GM18909 (cell line): ENCODE measurements around the gene SLC6A13.
"Not testable (repeated sequence)": the region's sequence is repeated elsewhere in the genome, so short reads cannot be mapped to it uniquely, and the experiment has no call there.

Experiments used
- ATAC-seq: cut with Tn5 transposase; IDR thresholded peaks from one replicate; pipeline ENCODE4 v1.9.1; 2021; ENCODE audit warnings: mild to moderate bottlenecking; ENCODE audit not compliant: unreplicated experiment, poor library complexity

Gene SLC6A13

DNA sequence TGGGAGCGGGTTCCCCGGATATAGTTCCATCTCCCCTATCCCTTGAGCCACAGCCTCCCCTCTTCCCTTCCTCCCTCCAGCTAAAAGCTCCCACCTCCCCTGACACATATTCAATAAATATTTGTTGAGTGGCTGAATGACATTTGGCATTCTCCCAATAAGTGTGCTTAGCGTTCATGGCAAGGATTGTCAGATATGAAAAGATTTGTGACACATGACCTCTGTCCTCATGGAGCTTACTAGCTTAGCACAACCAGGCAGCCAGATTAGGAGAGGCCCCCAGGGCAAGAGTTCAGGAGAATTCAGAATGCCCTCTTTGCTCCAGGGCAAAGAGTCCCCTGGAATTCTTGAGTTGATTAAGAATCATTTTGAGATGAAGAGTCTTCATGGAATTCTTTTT is 26.2 kb downstream of the SLC6A13 start:
- ATAC-seq = no peak

DNA sequence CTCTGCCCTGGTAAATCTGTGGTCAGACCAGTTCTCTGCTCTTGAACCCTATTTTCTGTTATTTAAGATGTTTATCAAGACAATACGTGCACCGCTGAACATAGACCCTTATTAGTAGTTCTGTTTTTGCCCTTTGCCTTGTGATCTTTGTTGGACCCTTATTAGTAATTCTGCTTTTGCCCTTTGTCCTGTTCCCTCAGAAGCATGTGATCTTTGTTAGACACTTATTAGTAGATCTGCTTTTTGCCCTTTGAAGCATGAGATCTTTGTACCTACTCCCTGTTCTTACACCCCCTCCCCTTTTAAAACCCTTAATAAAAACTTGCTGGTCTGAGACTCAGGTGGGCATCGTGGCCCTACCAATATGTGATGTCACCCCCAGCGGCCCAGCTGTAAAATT is 26.7 kb downstream of the SLC6A13 start:
- not testable (repeated sequence) for ATAC-seq

DNA sequence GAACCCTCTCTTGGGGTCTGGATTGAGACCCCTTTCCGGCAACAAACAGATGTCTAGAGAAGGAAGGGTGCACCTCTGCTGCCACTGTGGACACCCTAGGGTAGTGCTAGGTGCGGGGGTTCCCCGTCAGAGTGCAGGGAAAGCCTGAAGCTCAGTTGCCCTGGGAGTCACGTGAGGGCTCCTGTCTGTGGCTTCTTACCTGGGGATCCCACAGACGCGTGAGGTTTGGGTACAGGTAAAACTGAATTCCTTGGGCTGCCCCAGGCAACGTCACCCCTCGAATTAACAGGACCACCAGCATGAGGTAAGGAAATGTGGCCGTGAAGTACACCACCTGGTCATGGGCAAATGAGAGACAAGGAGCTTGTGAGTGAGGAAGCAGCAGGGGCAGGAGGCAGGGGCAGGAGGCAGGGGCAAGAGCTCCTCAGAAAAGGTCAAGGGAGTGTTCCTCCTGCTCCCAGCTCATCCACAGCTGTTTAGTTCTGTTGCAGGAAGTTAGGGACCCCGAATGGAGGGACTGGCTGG is 27.7 kb downstream of the SLC6A13 start:
- ATAC-seq = no peak

DNA sequence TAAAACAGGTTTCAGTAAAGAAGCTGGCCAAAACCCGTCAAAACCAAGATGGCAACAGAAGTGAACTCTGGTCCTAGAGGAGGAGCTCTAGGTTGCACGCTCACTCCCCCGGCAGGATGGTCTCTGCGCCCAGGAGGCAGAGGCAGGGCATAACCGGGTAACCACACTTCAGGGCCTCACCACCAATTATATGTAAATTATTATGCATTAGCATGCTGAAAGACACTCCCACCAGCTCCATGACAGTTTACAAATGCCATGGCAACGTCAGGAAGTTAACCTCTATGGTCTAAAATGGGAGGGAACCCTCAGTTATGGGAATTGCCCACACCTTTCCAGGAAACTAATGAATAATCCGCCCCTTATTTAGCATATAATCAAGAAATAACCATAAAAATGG is 28.6 kb downstream of the SLC6A13 start:
- ATAC-seq = no peak

DNA sequence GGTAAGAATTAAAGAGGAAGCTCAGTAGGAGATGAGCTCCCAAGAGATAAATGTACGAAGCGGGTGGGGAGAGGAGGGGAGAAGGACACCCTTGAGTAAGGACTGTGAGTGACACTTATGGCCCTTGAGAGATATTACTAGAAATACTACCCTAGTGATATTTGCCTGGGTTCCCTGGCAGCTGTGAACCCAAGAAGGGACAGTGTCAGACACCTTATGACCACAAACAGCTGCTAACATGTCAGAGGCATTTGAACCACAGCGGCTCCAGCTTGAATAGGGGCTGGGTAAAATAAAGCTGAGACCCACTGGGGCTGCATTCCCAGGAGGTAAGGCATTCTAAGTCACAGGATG is 29.0 kb downstream of the SLC6A13 start:
- no peak for ATAC-seq

DNA sequence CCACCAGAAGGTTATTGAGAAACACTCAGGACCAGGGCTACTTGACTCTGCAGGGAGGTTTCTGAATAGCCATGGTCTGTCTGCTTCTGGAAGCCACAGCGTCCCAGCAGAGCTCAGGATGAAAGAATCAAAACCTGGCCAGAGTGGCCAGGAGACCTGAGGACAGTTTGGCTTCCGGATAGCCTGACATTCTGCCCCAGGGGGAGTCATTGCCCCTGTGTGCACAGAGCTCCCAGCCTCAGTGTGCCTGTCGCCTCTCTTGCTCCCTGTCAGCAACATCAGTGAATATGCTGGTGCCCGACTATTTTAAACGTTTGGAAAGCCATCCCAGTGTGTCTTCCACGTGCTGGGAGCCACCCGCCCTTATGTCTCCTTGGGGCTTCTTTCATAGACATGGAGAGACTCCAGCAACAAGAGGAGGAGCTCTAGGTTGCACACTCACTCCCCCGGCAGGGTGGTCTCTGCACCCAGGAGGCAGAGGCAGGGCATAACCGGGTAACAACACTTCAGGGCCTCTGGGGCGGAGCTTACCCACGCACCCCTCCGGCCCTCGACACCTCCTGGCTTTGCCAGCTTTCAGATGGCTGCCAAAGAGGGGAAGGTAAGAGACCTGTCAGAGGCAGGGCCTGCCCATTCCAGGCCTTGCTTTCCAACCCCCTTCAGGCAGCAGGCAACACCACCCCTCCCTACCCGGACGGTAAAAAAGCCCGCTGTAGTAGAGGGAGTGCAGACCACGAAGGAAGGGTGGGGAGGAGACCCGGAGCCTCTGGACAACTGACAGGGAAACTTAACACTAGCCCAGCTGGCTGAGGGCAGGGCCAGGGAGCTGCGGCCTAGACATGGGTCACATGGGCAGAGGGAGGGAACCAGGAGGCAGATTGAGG is 29.7 kb downstream of the SLC6A13 start:
- ATAC-seq = no peak

DNA sequence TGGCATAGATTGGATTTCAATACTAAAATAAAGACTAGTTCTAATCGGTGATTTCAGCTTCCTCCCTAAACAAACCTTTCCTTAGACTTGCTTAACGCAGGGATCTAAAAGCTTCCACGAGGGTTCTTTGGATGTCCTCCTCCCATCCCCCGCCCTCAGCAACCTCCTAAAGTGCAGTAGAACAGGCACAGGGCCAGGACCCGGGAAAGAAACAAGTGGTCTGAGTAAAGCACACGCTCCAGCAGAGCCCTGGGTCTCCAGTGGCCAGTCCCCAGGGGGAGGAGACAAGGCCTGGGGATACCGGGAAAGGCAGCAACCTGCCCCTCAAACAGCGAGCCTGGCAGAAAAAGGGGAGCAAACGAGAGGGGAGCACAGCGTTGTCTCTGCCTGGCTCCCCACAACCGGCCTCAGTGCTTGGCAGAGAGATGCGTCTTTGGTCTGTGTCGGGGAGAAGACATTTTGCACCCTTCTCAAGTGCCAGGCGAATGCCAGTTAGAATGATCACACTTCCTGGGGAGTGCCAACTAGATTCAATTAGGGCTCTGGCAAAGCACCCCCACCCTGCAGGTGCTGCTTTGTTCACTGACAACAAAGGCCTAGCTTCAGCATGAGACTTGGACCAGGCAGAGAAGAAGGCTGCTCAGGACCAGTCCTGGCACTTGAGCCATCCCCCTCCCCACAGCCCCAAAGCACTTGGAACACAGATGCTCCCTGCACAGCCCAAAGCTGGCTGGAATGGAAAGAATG is 31.5 kb downstream of the SLC6A13 start:
- no peak for ATAC-seq

DNA sequence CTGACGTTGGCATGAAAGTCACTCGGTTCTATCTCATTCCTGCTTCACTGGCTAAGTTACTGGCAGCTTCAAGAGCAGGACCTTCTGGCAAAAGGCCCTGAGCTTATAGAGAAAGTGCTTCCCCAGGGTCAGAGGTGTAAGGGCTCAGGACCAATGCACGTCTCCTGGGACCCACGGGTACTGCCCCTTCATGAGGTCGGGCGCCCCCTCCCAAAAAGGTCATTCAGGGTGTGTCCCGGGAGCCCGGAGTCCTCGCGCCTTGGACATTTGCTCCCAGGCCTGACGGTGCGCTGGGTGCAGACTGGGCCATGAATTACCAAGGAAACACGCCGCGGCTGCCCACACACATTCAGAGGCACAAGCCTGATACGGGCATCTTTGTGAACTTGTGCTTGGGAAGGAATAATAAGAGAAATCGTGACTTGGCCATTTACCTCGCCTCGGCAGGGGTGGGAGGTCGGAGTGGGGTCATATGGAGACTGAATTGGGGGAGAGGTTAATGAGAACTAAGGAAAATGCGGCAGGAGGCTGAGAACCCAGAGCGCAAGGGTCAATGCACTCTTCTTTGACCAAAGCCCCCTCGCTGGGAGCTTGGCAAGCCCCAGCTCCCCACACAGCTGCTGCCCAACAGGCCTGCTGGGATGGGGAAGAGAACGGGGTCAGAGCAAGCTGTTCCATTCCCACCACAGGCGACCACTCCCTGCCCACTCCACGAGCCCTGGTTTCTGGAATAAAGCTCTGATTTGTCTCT is 33.0 kb downstream of the SLC6A13 start:
- no peak for ATAC-seq

DNA sequence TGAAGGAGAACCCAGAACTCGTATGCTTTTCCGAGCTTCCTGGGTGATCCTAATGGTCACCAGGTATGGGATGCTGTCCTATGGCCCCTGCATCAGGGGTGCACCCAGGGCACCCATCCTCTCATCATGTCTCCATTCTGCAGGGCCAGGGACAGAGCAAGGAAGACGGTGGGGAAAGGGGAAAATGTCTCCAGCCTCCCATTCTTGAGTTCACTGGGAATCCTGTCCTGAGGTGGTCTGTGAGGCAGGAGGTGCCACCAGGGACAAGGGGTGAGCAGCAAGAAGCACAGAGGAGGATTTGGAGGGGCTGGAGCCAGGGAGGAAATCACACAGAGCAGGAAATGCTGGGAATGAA is 33.8 kb downstream of the SLC6A13 start:
- no peak for ATAC-seq

DNA sequence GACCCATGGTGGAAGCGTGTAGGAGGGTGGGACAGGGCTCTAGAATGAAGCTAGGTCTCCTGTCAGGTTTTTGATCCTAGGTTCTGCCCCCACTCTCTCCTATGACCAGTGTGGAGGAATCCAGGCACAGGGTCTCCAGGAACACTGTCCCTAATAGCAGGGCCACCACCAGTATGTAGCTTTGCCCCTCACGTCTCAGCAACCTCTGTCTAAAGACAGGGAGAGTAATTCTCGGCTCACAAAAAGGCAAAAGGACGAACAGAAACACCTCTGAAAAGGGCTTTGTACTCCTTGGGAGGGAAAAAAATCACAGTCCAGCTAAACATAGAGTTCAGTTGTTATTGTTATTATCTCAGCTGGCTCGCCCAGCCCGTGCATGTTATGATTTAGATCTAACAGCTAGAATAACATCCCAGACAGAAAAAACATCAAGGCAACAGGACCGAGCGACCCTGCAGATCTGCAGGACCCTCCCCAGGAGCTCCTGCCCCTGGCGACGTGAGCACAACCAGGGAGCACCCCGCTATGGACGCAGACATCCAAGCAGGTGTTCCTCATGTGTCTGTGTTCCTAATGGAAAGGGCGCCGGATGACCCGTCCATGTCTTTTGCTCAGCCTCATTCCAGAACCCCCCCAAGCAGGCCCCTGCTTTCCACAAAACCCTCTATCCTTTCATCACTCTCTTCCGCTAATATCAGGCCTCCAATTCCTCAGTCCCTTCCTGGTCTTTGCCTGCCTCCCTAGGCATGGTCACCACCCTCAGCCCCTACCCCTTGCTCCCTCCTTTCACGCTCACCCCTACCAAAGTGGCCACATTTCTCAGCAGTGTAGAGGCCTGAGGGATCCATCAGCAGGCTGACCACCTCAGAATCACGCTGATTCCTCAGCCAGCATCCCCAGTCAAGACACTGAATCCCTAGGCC is 34.5 kb downstream of the SLC6A13 start:
- ATAC-seq = no peak

DNA sequence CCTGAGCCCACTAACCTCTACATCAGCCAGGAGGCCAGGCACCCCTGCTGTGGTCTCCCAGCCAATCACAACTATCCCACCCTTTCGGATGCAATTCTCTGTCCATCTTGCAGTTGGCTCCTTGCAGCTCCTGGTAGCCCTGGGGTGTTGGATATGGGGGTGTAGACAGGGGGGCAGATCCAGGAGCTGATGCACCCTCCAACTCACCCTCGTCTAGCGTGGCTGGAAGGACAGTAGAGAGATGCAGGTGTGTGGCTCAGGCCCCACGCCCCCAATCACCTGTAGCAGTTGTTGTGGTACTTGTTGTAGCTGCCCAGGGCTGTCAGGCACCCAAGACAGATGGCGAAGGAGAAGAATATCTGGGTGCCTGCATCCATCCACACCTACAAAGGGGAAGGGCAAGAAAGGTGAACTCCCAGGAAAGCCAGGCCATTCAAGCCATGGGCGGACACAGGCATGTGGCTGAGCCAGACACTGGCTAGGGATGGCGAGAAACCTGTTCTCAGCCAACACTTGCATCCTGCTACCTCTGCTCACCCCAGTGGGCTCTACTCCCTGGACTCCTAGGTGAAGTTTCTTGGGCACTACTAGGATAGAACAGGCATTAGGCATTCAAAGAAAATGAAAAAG is 35.2 kb downstream of the SLC6A13 start:
- no peak for ATAC-seq

DNA sequence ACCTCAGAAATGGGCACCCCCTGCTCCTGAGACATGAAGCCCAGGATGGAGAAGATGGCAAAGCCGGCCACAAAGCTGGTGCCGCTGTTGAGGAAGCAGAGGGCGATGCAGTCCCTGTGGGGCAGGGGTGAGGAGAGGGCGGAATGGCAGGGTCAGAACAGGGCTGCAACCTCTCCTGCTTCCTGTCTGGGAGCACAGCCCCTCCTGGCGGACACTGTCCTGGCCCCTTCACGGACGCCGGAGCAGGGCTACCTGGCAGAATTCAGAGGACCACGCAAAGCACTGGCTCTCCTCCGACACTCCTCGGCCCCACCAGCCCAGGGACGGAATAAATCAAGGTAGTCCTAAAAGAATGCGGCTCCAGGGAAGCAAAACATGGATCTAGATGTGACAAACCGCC is 36.2 kb downstream of the SLC6A13 start:
- ATAC-seq = no peak

DNA sequence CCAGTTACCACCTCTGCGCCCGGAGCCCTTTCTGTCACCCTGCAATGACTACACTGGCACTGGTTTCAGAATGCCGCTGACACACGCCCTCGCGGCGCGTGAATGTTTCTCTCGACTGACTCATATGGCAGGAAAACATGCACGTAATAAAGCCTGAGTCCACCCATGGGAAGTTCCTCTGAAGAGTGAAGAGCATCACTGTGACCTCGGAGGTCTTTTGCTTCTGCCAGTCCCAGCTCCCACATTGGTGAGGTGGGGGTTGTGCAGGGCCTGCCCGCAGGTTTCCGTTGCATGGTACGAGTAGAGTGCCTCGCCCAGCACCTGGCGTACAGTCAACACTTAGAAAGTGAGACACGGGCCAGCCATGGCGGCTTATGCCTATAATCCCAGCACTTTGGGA is 37.6 kb downstream of the SLC6A13 start:
- ATAC-seq = no peak

DNA sequence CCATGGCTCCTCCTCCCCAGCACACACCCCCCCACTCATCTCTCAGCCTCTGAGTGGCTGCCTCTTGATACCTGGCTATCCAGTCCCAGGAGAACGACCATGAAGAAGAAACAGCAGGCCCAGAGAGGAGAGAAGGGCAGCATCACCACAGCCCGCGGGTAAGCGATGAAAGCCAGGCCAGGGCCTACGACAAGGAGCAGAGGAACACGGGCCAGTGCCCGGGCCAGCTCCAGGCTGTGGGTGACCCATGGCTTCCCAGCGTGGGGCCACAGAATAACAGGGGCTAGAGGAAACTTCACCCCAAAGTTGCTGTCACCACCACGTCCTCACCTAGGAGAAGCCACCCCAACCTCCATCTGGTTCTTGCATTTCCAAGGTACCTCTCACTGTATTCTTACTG is 38.3 kb downstream of the SLC6A13 start:
- ATAC-seq = no peak

DNA sequence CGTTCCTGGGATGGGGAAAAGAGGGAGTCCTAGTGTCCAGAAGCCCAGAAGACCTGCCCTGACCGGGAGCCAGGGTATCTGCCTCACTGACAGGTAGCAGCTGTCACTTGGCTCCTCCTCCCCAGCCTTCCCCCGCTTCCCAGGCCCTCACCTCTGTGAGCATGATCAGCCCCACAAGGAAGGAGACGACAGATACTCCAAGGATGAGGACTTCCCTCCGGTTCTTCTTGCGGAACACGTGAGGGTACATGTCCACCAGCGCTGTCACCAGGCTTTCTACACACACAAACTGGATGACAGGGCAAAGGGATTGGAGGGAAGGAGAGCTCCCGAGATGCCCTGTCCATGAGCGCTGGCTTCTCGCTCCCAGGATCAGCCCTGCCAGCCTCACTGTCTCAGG is 38.8 kb downstream of the SLC6A13 start:
- no peak for ATAC-seq

DNA sequence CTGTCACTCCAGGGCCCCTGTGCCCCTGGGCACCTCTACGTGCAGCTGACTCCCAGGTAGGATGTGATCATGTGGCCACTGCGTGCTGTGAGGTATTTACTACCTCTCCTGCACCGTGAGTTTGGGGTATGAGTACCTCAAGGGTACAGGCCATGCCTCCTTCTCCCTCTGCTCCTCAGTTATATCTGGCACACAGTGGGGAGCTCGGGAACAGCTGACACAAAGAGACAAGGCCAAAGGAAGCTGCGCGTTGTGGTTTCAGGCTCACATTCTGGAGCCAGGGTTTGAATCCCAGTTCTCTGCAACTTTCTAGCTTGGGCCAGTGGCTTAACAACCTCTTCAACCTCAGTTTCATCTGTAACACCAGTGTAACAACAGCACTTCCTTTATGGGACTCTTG is 40.9 kb downstream of the SLC6A13 start:
- ATAC-seq = no peak

DNA sequence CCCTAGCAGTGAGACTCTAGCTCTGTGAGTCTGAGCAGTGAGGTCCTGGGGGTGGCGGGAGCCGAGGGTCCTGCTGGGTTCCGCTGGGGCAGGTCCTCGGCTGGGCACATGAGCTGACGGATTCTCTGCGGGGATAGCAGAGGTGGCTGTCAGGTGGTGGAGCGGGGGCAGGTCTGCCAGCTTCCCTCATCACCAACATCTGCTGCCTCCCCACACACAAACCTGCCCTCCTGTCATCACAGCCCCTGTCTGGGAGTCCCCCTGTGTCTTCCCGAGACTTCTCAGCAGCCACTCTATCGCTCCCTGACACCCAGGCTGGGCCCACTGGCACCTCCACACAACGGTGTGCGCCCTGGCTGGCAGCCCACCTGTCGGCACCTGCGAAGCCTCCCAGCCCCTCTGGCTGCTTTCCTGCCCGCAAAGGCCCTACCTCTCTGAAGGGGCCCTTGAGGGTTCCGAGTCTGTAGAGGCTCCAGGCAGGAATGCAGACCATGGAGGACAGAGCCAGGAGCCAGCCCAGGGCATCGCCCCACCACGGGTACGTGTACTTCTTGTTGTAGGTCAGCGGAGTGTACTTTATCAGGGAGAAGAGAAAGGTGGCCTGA is 41.6 kb downstream of the SLC6A13 start:
- ATAC-seq = no peak

DNA sequence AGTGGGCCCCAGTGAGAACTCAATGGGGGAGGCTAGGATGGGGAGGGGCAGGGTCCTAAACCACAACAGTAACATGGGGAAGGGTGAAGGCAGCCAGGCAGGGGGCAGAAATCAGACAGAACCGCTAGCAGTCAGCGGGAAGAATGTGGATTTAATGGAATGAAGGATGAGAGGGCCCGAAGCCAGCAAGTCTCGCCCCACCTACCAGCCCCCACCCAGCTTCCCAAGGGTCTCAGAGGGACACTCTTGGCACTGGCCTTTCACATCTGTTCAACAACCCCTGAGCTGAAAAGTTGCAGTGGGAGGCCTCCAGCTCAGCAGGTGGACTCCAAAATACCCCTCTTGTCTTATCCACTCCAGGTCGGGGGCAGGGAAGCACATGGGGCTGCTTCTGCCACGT is 42.1 kb downstream of the SLC6A13 start:
- ATAC-seq = no peak

DNA sequence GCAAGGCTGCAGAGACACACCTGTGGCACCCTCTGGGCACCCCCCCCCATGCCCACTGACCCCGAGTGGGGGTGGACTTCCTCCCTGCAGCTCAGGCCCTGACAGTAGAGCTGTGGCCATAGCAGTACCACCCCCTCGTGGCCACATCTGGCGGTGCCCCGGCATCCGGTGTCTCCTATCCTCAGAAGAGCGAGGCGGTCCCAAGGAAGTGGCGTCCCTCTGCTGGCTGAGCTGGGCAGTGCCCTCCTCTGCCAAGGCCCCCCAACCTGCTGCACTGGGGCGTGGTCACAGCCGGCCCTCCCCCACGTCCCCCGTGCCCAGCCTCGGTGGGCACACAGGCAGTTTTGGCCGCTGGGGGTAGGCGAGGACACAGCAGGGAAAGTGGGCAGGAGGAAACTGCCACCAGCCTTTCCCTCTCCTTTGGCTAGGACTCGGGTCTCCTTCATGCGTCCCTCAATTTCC is 42.7 kb downstream of the SLC6A13 start:
- ATAC-seq = peak; percentile 71
